HL-60 (cell line): ENCODE results near the gene GREM1.

Source experiments
- DNase-seq, 2 experiments: peaks; one replicate each; pipeline ENCODE4 v3.0.0-alpha.2; 2010 to 2020; ENCODE audit warnings: low read depth in 1 of 2, low spot score in 1 of 2
- H3K27ac ChIP-seq: fragments of 250-450 bp; sonication (Bioruptor Pico); replicated peaks from 2 replicates; pipeline ENCODE4 v1.5.1; 2020; ENCODE audit warnings: mild to moderate bottlenecking, moderate library complexity
- H3K27me3 ChIP-seq: fragments of 250-450 bp; sonication (Bioruptor Pico); 2 replicates; pipeline ENCODE4 v1.5.1; 2021; ENCODE audit warnings: mild to moderate bottlenecking, moderate library complexity; ENCODE audit not compliant: insufficient read depth, poor library complexity, severe bottlenecking
- H3K4me3 ChIP-seq: replicated peaks from 2 replicates; pipeline ENCODE4 v1.5.1; 2011; ENCODE audit warnings: mild to moderate bottlenecking, control low read depth, low read length; ENCODE audit not compliant: insufficient read depth
- CTCF ChIP-seq: IDR thresholded peaks from one replicate; pipeline ENCODE4 v1.5.1; 2011; ENCODE audit warnings: low read length, control low read depth, inconsistent platforms; ENCODE audit not compliant: insufficient read depth
- GABPA ChIP-seq: IDR thresholded peaks from 2 replicates; pipeline ENCODE4 v1.6.1; 2012; ENCODE audit warnings: low read depth
- POLR2AphosphoS5 ChIP-seq: IDR thresholded peaks from 2 replicates; pipeline ENCODE4 v1.6.1; 2012; ENCODE audit warnings: low read depth
- REST ChIP-seq: IDR thresholded peaks from 2 replicates; pipeline ENCODE4 v1.6.1; 2012; ENCODE audit warnings: low read depth; ENCODE audit not compliant: insufficient replicate concordance
- SPI1 ChIP-seq: IDR thresholded peaks from 2 replicates; pipeline ENCODE4 v1.6.1; 2012; ENCODE audit warnings: low read depth, mild to moderate bottlenecking, borderline replicate concordance

Gene GREM1

GRCh38 chr15:32721596-32721995 lies 3.8 kb downstream of the GREM1 start:
- Histone ChIP-seq H3K4me3 (no peak overlapping the region), H3K27ac (no peak overlapping the region), H3K27me3 (peaks cover 35% of the 10 kb centered on the region)
- TF ChIP-seq CTCF (no peak), POLR2AphosphoS5 (no peak), GABPA (no peak), SPI1 (no peak), REST (no peak)
- no peak for DNase-seq

GRCh38 chr15:32722136-32722535 lies 4.3 kb downstream of the GREM1 start:
- no peak for DNase-seq
- Histone ChIP-seq H3K27me3 (peaks cover 30% of the 10 kb centered on the region), H3K4me3 (no peak overlapping the region), H3K27ac (no peak overlapping the region)
- TF ChIP-seq GABPA (no peak), SPI1 (no peak), CTCF (no peak), REST (no peak), POLR2AphosphoS5 (no peak)

DNA sequence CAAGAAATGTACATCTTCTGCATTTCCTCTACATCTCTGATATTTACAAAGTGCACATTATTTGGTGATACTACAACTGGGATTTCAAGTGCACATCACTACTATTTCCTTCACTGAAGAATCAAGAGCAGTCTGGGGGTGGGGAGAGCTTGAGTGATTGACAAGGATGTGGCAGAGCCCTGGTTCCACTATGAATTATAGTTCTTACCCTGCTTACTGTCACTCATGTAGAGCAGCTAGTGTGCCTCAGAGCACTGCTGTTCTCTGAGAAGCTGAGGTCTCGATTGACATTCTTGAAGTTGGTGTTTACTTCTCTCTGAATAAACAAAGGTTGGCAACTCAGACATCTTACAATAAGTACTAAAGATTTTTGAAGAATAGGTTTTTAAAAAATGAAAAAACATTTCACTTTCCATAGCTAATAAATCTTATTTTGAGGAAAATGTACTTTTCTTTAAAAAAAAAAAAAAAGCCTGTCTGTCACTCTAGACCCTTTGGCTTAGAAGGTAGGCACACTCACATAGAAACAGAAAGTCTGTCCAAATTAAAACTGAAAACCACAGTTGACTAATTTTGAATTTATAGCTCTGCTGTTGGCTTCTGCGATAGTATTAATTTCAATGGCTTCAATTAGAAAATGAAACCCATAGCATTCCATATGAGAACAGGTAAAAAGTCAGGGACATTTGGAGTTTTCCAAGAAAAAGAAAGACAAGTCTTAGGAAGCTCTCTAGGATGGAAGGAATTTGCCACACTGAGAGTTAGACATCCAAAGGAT lies 5.6 kb downstream of the GREM1 start:
- no peak overlapping the region for H3K27ac ChIP-seq
- TF ChIP-seq REST (no peak), POLR2AphosphoS5 (no peak), GABPA (no peak), CTCF (no peak), SPI1 (no peak)
- no peak overlapping the region for H3K4me3 ChIP-seq
- DNase-seq: no peak
- H3K27me3 ChIP-seq: peaks cover 21% of the 10 kb centered on the region
